HepG2 (cell line): ENCODE measurements around the gene GFRA3. TPM values are rescaled to one million over a fixed set of nuclear protein-coding genes. Genes with fewer than 3 reads are reported as not detected.

Experiments used
- ASH2L ChIP-seq: fragments of 300-600, 200-600 bp; sonication (generic); IDR thresholded peaks from 2 replicates; pipeline ENCODE4 v1.7.0; 2017; ENCODE audit warnings: low read depth, mild to moderate bottlenecking, moderate library complexity, mixed read lengths, low read length; ENCODE audit not compliant: insufficient read length
- CEBPG ChIP-seq: IDR thresholded peaks from 2 replicates; pipeline ENCODE4 v1.6.1; 2016
- HES4 ChIP-seq: sonication (generic); formaldehyde crosslinking; IDR thresholded peaks from 2 replicates; pipeline ENCODE4 v1.9.0; 2021; ENCODE audit warnings: mild to moderate bottlenecking, missing genetic modification reagents, borderline replicate concordance
- HHEX ChIP-seq: IDR thresholded peaks from 2 replicates; pipeline ENCODE4 v1.6.1; 2016; ENCODE audit warnings: control low read depth
- ISX ChIP-seq: sonication (generic); formaldehyde crosslinking; conservative IDR thresholded peaks from 2 replicates; pipeline ENCODE4 v1.5.0; 2020; ENCODE audit warnings: missing genetic modification reagents
- NR2F2 ChIP-seq: IDR thresholded peaks from 2 replicates; pipeline ENCODE4 v1.6.1; 2012; ENCODE audit warnings: low read depth, inconsistent platforms, borderline replicate concordance
- PHF21A ChIP-seq: sonication (generic); formaldehyde crosslinking; IDR thresholded peaks from 2 replicates; pipeline ENCODE4 v1.5.0; 2020; ENCODE audit warnings: mild to moderate bottlenecking, missing genetic modification reagents
- SP4 ChIP-seq: sonication (generic); formaldehyde crosslinking; IDR thresholded peaks from 2 replicates; pipeline ENCODE4 v1.8.1; 2023; ENCODE audit warnings: mild to moderate bottlenecking, missing genetic modification reagents
- TEAD2 ChIP-seq: sonication (generic); formaldehyde crosslinking; IDR thresholded peaks from 2 replicates; pipeline ENCODE4 v1.9.0; 2021; ENCODE audit warnings: missing genetic modification reagents
- ZBTB37 ChIP-seq: sonication (generic); formaldehyde crosslinking; IDR thresholded peaks from 2 replicates; pipeline ENCODE4 v1.4.0; 2020; ENCODE audit warnings: mild to moderate bottlenecking, missing genetic modification reagents
- ZNF253 ChIP-seq: sonication (generic); formaldehyde crosslinking; IDR thresholded peaks from 2 replicates; pipeline ENCODE4 v1.8.0; 2022; ENCODE audit warnings: mild to moderate bottlenecking, missing genetic modification reagents, borderline replicate concordance
- ZNF704 ChIP-seq: sonication (generic); formaldehyde crosslinking; IDR thresholded peaks from 2 replicates; pipeline ENCODE4 v1.8.1; 2023; ENCODE audit warnings: mild to moderate bottlenecking, inconsistent platforms, moderate library complexity, missing genetic modification reagents, borderline replicate concordance
- ZNF879 ChIP-seq: sonication (generic); formaldehyde crosslinking; IDR thresholded peaks from 2 replicates; pipeline ENCODE4 v1.8.1; 2023; ENCODE audit warnings: missing genetic modification reagents
- polyA plus RNA-seq, 8 experiments: library from polyadenylated mRNA; depleted of rRNA in 3 of 8; stranded (reverse) in 7 of 8; unstranded in 1 of 8; fragments of >200 nt; fragmentation: Illumina TruSeq in 4 of 8; extraction: Trizol in 4 of 8; gene quantifications; 2 replicates each; pipeline versions ENCODE4 v1.2.1 to v1.2.3, GENCODE V29; 2011 to 2016; ENCODE audit warnings: low read depth in 4 of 8, missing spikeins in 1 of 8, mixed read lengths in 1 of 8; ENCODE audit not compliant: insufficient read depth in 1 of 8
- total RNA-seq, 5 experiments: library from RNA; depleted of rRNA; stranded (reverse); fragments of >200 nt; fragmentation: Illumina TruSeq; extraction: Trizol; gene quantifications; 2 replicates each; pipeline ENCODE4 v1.2.3, GENCODE V29; 2016; ENCODE audit warnings: low read depth in 1 of 5
- TF ChIP-seq, protein P1 (sequence below): sonication (generic); formaldehyde crosslinking; IDR thresholded peaks from 2 replicates; pipeline ENCODE4 v1.4.0; 2020; ENCODE audit warnings: missing genetic modification reagents, mild to moderate bottlenecking, borderline replicate concordance
- TF ChIP-seq, protein P2 (sequence below): sonication (generic); formaldehyde crosslinking; IDR thresholded peaks from 2 replicates; pipeline ENCODE4 v1.8.0; 2023; ENCODE audit warnings: mild to moderate bottlenecking, missing genetic modification reagents
- TF ChIP-seq, protein P3 (sequence below): sonication (generic); formaldehyde crosslinking; IDR thresholded peaks from 2 replicates; pipeline ENCODE4 v1.4.0; 2020; ENCODE audit warnings: missing genetic modification reagents, borderline replicate concordance

GFRA3 gene
- total and polyA plus RNA-seq, 2 of the 13 experiments (the other 11 are each of a cell fraction or from before 2014, with no cell fraction given): 0.27 to 0.30 TPM

- TF ChIP-seq ZNF704 (CRISPR knock-in tag) (0 out of 2 replicates have a peak, but pooled peaks have one; percentile 52), ZBTB37 (CRISPR knock-in tag) (no peak), HES4 (CRISPR knock-in tag) (no peak), TEAD2 (no peak), CEBPG (CRISPR knock-in tag) (no peak), ZNF879 (CRISPR knock-in tag) (no peak), HHEX (CRISPR knock-in tag) (no peak), SP4 (peak; percentile 92), ASH2L (peak; percentile 83), NR2F2 (0 out of 2 replicates have a peak, but pooled peaks have one; percentile 24), ZNF253 (CRISPR knock-in tag) (no peak), PHF21A (CRISPR knock-in tag) (no peak; the same call in 1 of the 2 replicates), ISX (CRISPR knock-in tag) (no peak)
- TF ChIP-seq, protein P1, sequence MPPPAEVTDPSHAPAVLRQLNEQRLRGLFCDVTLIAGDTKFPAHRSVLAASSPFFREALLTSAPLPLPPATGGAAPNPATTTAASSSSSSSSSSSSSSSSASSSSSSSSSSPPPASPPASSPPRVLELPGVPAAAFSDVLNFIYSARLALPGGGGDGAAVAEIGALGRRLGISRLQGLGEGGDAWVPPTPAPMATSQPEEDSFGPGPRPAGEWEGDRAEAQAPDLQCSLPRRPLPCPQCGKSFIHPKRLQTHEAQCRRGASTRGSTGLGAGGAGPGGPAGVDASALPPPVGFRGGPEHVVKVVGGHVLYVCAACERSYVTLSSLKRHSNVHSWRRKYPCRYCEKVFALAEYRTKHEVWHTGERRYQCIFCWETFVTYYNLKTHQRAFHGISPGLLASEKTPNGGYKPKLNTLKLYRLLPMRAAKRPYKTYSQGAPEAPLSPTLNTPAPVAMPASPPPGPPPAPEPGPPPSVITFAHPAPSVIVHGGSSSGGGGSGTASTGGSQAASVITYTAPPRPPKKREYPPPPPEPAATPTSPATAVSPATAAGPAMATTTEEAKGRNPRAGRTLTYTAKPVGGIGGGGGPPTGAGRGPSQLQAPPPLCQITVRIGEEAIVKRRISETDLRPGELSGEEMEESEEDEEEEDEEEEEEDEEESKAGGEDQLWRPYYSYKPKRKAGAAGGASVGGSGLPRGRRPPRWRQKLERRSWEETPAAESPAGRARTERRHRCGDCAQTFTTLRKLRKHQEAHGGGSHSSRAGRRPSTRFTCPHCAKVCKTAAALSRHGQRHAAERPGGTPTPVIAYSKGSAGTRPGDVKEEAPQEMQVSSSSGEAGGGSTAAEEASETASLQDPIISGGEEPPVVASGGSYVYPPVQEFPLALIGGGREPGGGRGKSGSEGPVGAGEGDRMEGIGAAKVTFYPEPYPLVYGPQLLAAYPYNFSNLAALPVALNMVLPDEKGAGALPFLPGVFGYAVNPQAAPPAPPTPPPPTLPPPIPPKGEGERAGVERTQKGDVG (CRISPR knock-in tag): 0 out of 2 replicates have a peak, but pooled peaks have one; percentile 66
- TF ChIP-seq, protein P2, sequence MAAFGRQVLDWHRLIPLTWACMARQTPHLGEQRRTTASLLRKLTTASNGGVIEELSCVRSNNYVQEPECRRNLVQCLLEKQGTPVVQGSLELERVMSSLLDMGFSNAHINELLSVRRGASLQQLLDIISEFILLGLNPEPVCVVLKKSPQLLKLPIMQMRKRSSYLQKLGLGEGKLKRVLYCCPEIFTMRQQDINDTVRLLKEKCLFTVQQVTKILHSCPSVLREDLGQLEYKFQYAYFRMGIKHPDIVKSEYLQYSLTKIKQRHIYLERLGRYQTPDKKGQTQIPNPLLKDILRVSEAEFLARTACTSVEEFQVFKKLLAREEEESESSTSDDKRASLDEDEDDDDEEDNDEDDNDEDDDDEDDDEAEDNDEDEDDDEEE (CRISPR knock-in tag): no peak
- TF ChIP-seq, protein P3, sequence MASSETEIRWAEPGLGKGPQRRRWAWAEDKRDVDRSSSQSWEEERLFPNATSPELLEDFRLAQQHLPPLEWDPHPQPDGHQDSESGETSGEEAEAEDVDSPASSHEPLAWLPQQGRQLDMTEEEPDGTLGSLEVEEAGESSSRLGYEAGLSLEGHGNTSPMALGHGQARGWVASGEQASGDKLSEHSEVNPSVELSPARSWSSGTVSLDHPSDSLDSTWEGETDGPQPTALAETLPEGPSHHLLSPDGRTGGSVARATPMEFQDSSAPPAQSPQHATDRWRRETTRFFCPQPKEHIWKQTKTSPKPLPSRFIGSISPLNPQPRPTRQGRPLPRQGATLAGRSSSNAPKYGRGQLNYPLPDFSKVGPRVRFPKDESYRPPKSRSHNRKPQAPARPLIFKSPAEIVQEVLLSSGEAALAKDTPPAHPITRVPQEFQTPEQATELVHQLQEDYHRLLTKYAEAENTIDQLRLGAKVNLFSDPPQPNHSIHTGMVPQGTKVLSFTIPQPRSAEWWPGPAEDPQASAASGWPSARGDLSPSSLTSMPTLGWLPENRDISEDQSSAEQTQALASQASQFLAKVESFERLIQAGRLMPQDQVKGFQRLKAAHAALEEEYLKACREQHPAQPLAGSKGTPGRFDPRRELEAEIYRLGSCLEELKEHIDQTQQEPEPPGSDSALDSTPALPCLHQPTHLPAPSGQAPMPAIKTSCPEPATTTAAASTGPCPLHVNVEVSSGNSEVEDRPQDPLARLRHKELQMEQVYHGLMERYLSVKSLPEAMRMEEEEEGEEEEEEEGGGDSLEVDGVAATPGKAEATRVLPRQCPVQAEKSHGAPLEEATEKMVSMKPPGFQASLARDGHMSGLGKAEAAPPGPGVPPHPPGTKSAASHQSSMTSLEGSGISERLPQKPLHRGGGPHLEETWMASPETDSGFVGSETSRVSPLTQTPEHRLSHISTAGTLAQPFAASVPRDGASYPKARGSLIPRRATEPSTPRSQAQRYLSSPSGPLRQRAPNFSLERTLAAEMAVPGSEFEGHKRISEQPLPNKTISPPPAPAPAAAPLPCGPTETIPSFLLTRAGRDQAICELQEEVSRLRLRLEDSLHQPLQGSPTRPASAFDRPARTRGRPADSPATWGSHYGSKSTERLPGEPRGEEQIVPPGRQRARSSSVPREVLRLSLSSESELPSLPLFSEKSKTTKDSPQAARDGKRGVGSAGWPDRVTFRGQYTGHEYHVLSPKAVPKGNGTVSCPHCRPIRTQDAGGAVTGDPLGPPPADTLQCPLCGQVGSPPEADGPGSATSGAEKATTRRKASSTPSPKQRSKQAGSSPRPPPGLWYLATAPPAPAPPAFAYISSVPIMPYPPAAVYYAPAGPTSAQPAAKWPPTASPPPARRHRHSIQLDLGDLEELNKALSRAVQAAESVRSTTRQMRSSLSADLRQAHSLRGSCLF (CRISPR knock-in tag): no peak
Measured at GRCh38 chr5:138213161-138214029, 61.0 kb downstream of the GFRA3 start, which contains the start of gene CDC23 (continued).
